HG02870 (cell line): Measurements from ENCODE around the gene CXCL12.

Experiments
- ATAC-seq: cut with Tn5 transposase; IDR thresholded peaks from one replicate; pipeline ENCODE4 v1.9.1; 2021; ENCODE audit warnings: mild to moderate bottlenecking, moderate library complexity; ENCODE audit not compliant: unreplicated experiment

Gene CXCL12

DNA sequence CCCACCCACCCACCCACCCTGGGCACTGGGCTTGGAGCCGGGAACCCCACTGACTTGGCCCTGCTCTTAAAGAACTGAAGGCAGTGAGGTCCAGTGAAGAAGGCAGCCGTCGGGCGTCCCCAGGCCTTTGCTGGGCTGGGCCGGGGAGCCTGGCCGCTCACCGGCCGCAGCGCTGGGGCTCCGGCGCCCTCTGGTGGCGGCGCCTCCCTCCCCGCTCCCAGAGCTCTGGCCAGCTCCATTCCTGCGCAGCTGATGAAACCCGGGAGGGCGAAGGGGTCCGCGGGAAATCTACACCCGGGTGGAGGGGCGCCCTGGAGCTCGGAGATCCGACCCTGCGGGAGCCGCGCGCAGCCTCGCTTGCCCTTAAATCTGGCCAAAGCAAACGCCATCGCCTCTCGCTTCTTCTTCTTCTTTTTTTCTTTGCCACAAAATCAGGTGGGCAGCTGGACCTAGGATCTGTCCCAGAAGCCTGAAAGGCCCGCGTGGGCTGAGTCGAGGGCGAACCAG is 1.7 kb upstream of the CXCL12 start:
- ATAC-seq, result no peak

DNA sequence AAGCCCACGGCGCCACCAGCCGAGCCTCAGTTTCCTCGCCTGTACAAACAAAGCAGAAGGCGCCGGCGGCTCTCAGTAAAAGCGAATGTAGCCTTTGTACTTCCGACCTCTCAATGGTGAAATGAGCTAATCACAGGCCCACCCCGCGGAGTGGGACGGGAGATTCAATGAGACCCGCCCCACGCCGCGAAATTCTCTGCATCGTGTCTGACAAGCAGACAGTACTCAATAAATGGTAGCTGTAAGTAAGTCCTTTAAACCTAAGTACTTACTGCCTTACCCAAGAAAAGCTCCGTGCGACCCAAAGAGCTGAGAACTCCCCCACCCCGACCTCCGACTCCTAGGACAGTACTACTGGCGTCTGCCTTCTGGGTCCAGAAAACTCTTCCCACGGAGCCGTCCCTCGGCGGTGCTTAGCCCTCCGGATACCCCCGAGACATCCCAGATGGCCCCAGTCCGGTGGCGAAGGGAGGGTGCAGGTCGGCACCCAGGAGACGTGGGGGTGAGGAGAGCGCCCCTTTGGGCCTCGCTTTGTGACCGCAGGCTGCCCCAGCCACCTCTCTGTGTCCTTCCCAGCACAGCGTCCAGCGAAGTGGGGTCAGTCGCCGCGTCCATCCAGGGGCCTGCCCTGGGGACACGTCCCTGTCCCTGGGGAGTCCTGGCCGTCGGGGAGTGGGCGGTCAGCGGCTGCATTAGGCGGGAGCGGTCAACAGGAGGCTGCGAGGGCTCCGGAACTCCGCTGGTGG is 972 bp upstream of the CXCL12 start:
- no peak for ATAC-seq

DNA sequence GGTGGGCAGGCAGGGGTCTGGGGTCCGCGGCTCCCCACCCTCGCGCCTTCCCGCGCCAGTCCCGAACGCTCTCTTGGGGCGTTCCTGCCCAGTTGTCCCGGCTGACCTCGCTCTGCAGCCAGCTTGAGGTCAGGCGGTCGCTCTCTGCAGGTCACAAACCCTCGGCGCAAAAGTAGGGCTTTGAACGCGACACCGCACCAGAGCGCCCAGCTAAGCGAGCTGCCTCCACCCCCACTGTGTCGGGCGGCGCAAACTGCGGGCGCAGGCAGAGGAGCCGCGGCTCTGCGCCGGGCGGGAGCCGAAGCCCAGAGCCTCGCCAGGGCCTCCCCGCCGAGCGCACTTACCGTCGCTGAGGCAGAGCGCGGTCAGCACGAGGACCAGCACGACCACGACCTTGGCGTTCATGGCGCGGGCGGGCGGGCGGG is 284 bp downstream of the CXCL12 start:
- no peak for ATAC-seq

DNA sequence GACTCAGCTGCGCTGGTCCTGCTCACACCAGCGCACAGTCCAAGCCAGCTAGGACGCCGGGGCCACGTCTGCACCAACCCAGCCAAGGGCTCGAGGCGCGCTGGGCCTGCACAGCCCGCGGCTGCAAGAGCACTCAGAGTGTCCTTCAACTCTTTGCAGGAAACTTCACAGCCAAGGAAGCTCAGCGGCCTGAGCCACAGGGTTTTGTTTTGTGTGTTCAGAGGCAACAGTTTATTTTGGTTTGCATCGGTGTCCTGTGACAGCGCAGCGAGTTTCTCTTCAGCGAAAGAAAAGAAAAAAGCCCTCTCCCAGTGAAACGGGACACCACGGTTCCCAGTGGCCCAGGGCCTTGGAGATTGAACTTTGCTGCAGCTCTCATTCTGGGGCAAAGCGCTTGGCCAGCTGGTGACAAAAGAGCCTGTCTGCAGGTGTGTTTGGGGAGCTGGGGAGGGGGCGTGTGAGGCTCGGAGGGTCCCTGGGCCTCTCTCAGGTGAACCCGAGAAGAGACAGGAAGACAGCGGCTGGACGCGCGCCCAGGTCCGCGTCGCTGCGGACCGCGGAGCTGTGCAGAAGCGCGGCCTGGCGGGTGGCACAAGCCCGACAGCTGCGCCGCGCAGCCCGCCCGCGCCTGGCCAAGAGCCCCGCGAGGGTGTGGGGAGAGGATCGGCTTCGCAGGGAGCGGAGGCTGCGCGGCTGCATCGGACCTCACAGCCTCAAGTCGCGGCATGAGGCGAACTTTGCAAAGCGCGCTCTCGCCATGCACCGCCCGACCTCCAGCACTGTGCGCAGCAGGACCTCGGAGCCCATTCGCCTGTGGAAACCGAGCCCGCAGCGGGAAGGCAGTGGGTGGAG is 922 bp downstream of the CXCL12 start:
- ATAC-seq, result no peak

DNA sequence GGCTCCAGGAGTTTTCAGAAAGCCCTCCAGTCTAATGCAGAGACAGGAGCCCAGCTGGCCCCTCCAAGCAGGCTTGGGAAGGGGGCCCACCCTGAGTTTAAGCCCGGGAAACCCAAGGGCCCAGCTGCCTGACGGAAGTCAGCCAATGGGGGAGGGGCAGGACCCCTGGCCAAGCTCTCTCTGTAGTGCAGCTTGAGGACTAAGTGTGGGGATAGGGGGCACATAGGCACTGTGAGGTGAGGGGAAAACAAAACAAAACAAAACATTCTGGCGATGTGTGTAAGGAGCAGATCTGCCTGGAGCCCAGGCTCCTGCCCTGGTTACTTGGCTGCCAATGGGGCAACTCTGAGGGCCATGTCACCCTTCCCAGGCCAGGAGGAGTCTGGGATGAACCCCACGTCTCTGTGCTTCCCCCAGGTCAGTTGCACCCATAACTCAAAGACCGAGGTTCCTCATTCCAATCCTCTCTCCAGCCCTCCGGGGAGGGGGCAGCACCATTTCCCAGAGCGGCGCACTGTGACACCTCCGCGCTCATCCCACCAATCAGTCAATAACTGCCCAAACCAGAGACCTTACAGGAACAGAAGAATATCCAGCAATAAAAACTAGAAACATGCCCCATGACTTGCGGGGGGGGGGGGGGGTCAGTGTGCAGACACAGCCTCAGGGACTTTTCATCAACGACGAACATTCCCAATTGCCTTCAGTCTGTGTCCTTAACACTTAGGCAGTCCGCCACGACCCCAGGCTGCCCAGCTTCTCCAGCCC is 1.7 kb downstream of the CXCL12 start:
- ATAC-seq, result no peak

DNA sequence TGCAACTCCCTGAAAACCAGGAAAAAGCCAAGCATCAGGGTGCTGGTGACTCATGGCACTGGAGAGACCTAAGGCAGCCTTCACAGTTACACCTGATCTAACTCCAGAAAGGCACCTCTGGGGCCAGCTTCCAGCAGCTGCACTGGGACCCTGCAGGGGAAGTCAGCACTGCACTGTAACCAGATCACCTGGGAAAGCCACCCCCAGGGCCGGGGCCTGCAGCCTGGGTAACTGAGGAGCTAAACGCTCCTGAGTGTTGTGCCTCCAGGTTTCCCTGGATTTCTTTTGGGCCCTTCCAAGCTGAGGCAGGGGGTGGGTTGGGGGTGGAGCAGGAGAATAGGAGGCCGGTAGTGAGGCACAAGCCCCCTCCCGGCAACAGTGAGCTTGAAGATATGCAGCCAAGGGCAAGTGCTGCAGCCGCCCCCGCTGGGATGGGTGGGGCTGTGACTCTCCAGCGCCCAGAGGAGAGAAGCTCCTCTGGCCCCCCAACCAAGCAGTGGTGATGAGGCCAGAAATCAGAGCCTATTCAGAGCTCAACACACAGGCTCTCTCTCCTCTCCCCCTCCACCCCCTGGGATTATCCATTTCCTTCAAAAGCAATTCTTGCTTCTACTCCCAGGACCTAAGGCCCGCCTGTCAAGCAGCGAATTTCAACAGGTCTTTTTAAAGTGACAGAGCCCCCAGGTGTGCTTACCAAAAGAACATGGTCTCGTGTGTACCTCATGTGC is 2.6 kb downstream of the CXCL12 start:
- ATAC-seq, result no peak

DNA sequence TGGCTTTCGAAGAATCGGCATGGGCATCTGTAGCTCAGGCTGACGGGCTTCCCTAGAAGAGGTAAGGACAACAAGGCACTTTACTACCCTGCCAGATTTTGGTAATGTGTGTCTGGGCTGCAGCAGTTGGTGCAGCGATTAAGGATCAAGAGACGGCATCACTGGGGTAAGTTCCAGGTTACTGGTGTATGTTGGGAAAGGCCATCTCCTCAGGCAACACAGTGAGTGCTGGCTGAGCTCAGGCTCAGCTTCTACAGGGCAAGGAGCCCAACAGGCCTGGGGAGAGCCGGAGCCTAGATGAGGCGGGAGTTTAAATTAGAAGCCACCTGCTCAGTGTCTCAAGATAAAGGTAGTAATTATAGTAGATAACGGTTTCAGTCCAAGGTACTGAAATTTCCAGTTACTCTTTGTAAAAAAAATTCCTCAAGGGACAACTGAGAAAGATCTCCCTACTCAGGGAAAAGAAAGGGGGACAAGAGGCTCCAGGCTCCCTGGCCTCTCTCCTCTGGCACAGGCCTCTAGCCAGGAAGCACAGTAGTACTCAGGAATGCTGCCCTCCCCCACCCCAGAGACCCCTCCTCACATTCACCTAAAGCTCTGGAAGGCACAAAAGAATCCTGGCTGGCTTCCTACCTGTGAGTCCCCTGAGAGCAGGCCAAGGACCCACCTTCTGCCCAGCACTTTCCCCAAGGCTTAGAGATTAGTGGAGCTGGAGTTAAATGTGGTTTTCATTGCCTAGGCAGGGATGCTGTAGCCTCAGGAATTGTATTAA is 3.9 kb downstream of the CXCL12 start:
- no peak for ATAC-seq

DNA sequence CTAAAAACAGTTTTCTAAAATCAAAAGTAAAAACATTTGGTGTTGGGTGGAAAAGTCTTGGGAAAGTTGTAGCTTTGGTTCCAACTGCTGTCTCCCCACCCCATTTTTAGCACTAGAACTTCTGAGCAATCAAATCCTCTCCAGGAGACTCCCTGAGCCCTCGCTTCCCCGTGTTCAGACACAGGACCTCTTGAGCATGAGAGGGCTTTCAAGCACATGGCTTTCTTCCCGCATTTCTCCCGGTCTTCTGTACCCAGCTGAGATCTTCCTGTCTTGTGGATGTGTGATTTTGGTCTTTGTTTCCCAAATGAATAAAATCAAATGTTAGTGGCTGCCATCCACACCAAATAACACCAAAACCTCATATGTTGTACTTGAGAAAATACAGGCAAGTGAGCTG is 5.0 kb downstream of the CXCL12 start:
- ATAC-seq, result no peak

DNA sequence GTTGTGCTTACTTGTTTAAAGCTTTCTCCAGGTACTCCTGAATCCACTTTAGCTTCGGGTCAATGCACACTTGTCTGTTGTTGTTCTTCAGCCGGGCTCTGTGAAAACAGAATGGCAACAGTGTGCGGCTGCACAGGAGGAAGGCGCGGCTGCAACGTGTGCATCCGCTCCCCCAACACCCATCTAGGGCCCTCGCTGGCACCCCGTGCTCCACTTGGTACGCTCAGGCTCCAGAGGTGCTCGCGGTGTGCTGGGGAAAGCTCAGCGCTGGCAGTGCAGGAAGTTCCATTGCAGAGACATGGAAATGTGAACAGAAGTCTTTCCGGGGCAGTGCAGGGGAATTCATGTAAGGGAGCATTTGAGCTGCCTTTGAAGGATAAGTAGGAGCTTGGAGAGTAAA is 6.3 kb downstream of the CXCL12 start:
- ATAC-seq, result no peak

DNA sequence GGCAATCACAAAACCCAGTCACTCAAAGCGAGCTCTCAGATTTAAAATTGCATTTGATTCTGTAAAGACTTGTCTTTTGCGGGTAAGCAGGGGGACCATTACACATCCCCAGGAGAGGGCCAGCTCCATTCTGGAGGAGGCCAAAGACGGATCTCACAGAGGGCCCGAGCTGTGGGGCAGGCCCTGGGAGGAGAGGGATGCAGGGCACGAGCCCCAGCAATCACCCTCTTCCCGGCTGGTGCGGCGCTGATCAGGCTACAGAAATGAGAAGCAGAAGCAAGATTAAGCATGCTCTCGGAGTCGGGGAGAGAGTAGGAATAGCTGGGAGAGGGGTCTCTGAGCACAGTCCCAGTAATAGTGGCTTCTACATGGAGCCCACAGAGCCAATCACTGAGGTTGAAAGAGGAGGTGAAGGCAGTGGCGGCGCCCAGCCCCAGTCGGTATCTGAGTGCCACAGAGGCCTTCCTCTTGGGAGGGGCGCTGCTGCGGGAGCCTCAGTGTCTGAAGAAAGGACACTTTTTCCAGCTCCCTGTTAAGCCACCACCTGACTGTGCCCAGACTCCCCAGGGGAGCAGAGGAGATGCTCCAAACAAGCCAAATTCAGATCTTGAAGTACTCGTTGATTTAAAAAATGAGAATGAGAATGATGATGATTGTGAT is 7.1 kb downstream of the CXCL12 start:
- ATAC-seq, result no peak

DNA sequence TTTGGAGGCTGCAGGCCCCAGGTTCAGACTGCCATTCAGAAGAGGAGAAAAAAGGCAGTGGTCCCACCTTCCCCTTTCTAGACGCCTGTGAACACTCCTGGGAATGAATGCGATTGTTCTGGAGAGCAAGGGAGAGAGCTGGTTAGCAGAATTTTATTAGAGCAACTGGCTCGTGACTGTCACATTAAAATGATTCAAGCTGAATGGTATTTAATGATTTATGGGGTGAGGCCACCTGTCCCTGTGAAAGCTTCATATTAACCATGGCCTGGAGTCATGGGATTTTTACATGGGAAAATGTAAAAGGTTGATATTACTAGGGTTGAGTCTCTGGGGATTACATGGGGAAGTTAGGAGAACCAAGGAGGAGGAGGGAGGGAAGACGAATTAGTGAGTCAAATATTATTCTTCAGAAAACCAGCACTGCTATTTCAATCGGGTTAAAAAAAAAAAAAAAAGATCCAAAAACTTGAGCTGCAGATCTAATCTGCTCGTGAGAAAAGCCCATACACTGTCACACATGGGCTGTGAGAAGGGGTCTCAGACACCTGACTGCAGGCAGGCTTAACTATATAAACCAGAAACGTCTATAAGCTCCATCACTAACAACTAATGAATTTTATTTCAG is 8.3 kb downstream of the CXCL12 start:
- no peak for ATAC-seq

DNA sequence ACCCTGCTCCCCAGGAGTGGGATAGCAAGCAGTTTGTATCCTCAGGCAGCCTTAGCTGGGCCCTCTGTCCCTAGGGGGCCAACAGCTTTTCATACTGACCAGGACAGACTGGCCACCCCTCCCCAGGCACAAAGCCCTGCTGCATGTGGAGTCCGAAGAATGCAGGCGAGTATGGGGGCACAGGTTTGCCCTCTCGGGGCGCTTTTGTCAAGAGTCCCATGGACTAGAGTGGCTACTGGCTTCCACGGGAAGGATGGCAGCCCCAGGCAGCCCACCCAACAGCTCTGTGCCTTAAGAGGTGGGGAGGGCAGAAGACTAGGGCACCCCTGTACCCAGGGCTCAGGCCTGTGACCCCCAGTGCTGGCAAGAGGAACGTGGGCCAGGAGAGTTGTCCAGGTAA is 10.7 kb downstream of the CXCL12 start:
- no peak for ATAC-seq

DNA sequence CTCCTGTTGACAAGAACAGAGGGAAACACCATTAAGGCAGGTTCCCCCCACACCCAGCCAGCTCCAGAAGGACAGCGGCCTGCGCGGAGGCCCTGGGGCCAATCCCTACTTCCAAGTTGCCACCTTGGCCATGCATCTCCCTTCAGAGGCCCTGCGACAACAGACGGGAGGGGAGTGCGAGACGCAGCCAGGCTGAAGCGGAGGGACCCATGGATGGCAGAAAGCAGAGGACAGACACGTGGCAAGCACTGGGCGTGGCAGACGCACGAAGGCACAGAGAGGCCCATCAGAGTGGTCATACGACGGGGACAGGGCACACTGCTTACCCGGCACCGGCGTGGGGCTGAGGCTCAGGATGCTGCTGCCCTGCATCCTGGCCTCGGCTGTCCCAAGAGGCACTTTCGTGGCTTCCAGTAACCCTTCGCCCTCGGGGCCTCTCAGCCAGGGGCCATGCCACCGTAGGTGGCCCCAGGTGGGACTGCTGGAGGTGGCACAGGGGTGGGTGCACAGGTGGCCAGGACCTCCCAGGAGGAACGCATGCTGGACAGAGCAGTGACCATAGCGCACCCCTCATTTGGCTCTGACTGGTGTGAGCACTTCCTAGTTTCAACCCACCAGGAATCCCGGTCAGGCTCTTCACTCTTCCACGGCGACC is 11.4 kb downstream of the CXCL12 start:
- ATAC-seq, result no peak

DNA sequence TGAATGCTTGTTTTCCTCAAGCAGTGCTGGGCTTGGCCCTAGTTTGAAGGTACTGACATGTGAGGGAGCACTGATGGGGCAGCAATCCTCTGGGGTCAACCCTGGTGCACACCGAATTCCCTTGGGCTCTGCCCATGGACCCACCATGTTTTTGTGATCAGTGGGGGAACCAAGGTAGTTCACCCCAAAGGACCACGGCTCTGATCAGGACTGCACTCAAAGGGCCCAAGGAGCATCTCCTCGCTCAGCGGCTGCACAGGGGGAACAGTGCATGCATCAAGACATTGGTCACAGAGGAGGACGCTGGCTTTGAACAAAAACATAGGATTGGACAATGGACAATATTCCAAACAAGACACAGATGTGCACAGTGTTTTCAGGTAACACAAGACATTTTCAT is 12.7 kb downstream of the CXCL12 start:
- no peak for ATAC-seq

DNA sequence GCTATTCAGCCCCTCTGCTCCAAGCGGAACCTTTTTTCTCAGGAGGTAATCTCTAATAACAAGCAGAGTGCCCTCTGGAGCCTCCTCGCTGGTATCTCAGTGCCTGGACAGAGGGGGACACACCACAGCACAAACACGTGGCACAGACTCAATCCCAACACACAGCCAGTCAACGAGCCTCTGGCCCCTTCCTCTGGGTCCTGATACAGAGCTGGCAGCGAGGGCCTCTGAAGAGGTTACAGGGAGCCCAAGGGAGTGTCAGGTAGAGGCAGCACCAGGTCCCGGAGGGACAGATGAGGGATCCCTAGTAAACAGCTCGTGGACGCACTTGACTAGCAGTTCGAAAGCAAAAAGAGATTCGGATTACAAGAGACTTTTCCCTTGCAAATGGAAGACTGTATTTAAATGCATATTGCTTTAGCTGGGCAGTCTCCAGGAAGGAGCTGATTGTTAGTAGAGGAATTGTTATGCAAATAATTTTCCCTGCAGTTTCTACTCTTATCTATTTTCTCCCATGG is 14.1 kb downstream of the CXCL12 start:
- ATAC-seq, result no peak

DNA sequence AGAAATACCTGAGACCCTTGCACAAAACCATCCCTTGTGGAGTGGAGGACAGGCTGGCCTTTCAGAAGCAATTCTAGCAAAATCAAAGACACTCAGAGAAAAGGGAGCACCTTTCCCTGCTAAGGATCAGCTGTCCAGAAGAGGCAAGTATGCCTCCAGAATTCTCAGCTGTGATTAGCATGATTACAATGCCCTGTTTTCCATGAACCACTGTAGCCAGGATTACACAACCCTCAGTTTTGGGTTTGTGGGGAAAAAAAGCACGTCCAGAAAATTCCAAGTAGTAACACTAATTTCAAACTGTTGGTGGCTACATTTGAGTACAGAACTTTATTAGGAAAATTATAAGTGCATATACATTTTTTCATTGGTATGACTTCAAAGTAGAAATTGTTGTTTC is 15.0 kb downstream of the CXCL12 start:
- no peak for ATAC-seq

DNA sequence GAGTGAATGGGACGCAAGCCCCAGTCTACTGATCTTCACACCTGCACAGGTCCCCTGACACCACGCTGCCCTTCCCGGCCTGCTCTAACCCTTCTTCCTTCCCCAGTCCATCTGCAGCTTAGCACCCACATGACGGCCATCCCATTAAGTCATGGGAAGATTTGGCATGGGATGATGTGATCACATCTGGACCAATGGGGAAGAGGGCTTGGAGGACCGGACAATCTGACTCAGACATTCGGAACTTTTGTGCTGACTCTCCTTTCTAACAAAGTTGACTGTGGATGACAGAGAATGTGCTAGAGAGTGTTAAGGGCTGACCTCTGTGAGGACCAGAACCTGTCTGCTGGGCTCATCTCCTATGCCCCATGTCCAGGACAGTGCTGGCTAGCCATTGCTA is 15.6 kb downstream of the CXCL12 start:
- no peak for ATAC-seq

DNA sequence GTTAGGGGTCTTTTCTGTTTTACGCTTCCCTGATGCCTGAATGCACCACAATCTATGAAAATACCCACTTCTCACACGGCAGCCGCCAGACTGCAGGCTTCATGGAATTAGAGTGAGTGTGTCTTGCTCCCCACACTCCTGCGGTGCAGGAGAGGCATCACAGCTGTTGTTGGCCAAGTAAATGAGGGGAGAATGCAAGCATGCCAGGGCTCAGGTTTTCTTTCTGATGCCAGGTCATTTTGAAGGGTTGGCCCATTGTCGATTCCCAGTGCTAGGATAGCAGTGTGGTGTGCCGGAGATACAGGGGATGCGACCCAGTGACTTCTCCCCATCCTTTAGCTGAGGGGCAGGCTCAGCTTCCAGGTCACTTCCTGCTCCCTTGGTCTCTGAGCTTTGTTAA is 16.3 kb downstream of the CXCL12 start:
- ATAC-seq, result no peak
